Fibroblast of skin of abdomen (primary cell): ENCODE results near the gene HDGFL2.

Experiments
- DNase-seq: peaks from one replicate; pipeline ENCODE4 v3.0.0-alpha.2; 2013

Gene HDGFL2

GRCh38 chr19:4471403-4472173 is 509 bp upstream of the HDGFL2 start:
- peak; percentile 100 for DNase-seq

- DNase-seq: no peak
Observed at GRCh38 chr19:4473011-4473762, 1.1 kb downstream of the HDGFL2 start.

- DNase-seq: no peak
Observed at GRCh38 chr19:4473763-4474513, 1.8 kb downstream of the HDGFL2 start.

- peak; percentile 77 for DNase-seq
Observed at GRCh38 chr19:4474514-4475022, 2.5 kb downstream of the HDGFL2 start.

- DNase-seq: no peak
Observed at GRCh38 chr19:4477034-4477801, 5.1 kb downstream of the HDGFL2 start.

- no peak for DNase-seq
Observed at GRCh38 chr19:4482721-4483364, 10.7 kb downstream of the HDGFL2 start.

- no peak for DNase-seq
Observed at GRCh38 chr19:4483385-4483784, 11.3 kb downstream of the HDGFL2 start.

GRCh38 chr19:4487572-4487971 is 15.5 kb downstream of the HDGFL2 start:
- DNase-seq: no peak

- DNase-seq: no peak
Observed at GRCh38 chr19:4488496-4488895, 16.4 kb downstream of the HDGFL2 start.

GRCh38 chr19:4491446-4491845 is 19.3 kb downstream of the HDGFL2 start:
- no peak for DNase-seq

- DNase-seq: no peak
Observed at GRCh38 chr19:4492337-4493103, 20.4 kb downstream of the HDGFL2 start.

- no peak for DNase-seq
Observed at GRCh38 chr19:4493104-4493928, 21.2 kb downstream of the HDGFL2 start.

- DNase-seq: no peak
Observed at GRCh38 chr19:4493929-4494690, 22.0 kb downstream of the HDGFL2 start.

GRCh38 chr19:4494691-4495064 is 22.6 kb downstream of the HDGFL2 start:
- DNase-seq: no peak

- no peak for DNase-seq
Observed at GRCh38 chr19:4495471-4495870, 23.4 kb downstream of the HDGFL2 start.

GRCh38 chr19:4496304-4496703 is 24.2 kb downstream of the HDGFL2 start:
- no peak for DNase-seq

- DNase-seq: no peak
Observed at GRCh38 chr19:4497770-4498389, 25.8 kb downstream of the HDGFL2 start.

- no peak for DNase-seq
Observed at GRCh38 chr19:4498694-4499093, 26.6 kb downstream of the HDGFL2 start.

GRCh38 chr19:4499318-4499717 is 27.2 kb downstream of the HDGFL2 start:
- no peak for DNase-seq
